ENCODE data around the gene IRGC. TPM values are rescaled to one million over a fixed set of nuclear protein-coding genes. Genes with fewer than 3 reads are reported as not detected.

IRGC gene
- total and polyA plus RNA-seq, 9 of the 15 experiments (the other 6 are each of a cell fraction or from before 2014, with no cell fraction given) = not detected

GRCh38 chr19:43682824-43683661, 32.8 kb upstream of the IRGC start:
- no peaks in the 10 kb centered on the region for H3K27me3 ChIP-seq (ENCODE audit: control insufficient read depth in 2 of 2, insufficient read depth in 2 of 2, low read length in 2 of 2)
- peak in 3 of 4 experiments; percentile 21 to 41 (median 29) for DNase-seq (ENCODE audit: extremely low read depth in 1 of 4, low spot score in 3 of 4)
- BruUV-seq (replicated peaks) = no TSS peak
- WGBS (ENCODE audit: insufficient coverage, low coverage, missing lambda C conversion rate) = 6% methylated on average over 11 of the region's 11 CpGs
- ChIA-PET CTCF (ENCODE audit: low intra/inter-chr PET ratio) (no interaction called here), POLR2A (interaction anchor here (0.6 to 0.7 kb wide), 2 partner anchors 38 to 41 kb away, joined by 3 read pairs; no protein-coding TSS in a partner anchor)
- peak; percentile 61 for ATAC-seq
- in situ Hi-C loops (cut with MboI) (no loop called here), intact Hi-C loops (cut with micrococcal nuclease) (no loop called here)
- H3K4me3 ChIP-seq = no peak overlapping the region
- H3K4me1 ChIP-seq (replicated peaks in 1 of 2; ENCODE audit: control insufficient read depth in 2 of 2, insufficient read depth in 2 of 2, low read length in 2 of 2) = peaks cover 12% of the 10 kb centered on the region in 2 experiments
- no peaks in the 10 kb centered on the region for H4K20me1 ChIP-seq (replicated peaks; ENCODE audit: control insufficient read depth, insufficient read depth, low read length)
- FAIRE-seq = no peak
- no peaks in the 10 kb centered on the region for H3K79me2 ChIP-seq (ENCODE audit: control insufficient read depth, insufficient read depth, low read length)
- H3K27ac ChIP-seq (ENCODE audit: extremely low read depth, low read depth, low read length) = no peak overlapping the region
- H3K4me2 ChIP-seq (ENCODE audit: insufficient read depth, low read length) = no peak overlapping the region; the same call in 1 of the 2 replicates
- H3K9me1 ChIP-seq (ENCODE audit: control insufficient read depth, insufficient read depth, low read length) = no peaks in the 10 kb centered on the region
- H2AFZ ChIP-seq (ENCODE audit: low read depth, low read length) = no peak overlapping the region
- no peaks in the 10 kb centered on the region for H3K36me3 ChIP-seq (ENCODE audit: control insufficient read depth, insufficient read depth, low read length)
- no peaks in the 10 kb centered on the region for H3K9me3 ChIP-seq (replicated peaks; ENCODE audit: control insufficient read depth, insufficient read depth, low read depth, low read length)
- peak overlapping the region in 1 of 2 experiments; percentile 24; a peak in 1 of 4 replicates for H3K9ac ChIP-seq (ENCODE audit: insufficient read depth in 1 of 2, low read depth in 2 of 2, low read length in 2 of 2)
- TF ChIP-seq NR3C1 (CRISPR knock-in tag; IDR thresholded peaks at IDR 0.05) = no peak
- TF ChIP-seq CTCF (IDR thresholded peaks at IDR 0.05 in 2 of 3, conservative IDR thresholded peaks at IDR 0.05 in 1 of 3; ENCODE audit: insufficient read depth in 2 of 3, low read depth in 1 of 3, low read length in 3 of 3) = no peak
- no peak for TF ChIP-seq ZFPM2 (CRISPR knock-in tag; IDR thresholded peaks at IDR 0.05)
- TF ChIP-seq PRMT5 (CRISPR knock-in tag; IDR thresholded peaks at IDR 0.05) = no peak
- TF ChIP-seq RBM25 (IDR thresholded peaks at IDR 0.05; ENCODE audit: low read depth, low read length, severe bottlenecking) = no peak
- no peak for TF ChIP-seq TAF1 (IDR thresholded peaks at IDR 0.05; ENCODE audit: control insufficient read depth, extremely low read depth, insufficient read depth, low read length, severe bottlenecking)
- no peak for TF ChIP-seq SETDB1 (IDR thresholded peaks at IDR 0.05; ENCODE audit: low read length)
- TF ChIP-seq PTRF (tag; IDR thresholded peaks at IDR 0.05) = no peak
- TF ChIP-seq NFE2L1 (tag; IDR thresholded peaks at IDR 0.05; ENCODE audit: borderline replicate concordance, low read depth) = peak; percentile 85
- no peak for TF ChIP-seq CBFB (CRISPR knock-in tag; IDR thresholded peaks at IDR 0.05)
- TF ChIP-seq ZHX1 (conservative IDR thresholded peaks at IDR 0.05; ENCODE audit: low read length) = no peak
- peak; percentile 56 for TF ChIP-seq CEBPB (tag; IDR thresholded peaks at IDR 0.05)
- no peak for TF ChIP-seq TFE3 (CRISPR knock-in tag; IDR thresholded peaks at IDR 0.05)
- TF ChIP-seq MTA3 (IDR thresholded peaks at IDR 0.05; ENCODE audit: borderline replicate concordance) = no peak
- no peak for TF ChIP-seq TAF15 (IDR thresholded peaks at IDR 0.05; ENCODE audit: low read depth, low read length)

Data from K562 (cell line).